ENCODE data around the gene SMURF1.

Gene SMURF1

DNA sequence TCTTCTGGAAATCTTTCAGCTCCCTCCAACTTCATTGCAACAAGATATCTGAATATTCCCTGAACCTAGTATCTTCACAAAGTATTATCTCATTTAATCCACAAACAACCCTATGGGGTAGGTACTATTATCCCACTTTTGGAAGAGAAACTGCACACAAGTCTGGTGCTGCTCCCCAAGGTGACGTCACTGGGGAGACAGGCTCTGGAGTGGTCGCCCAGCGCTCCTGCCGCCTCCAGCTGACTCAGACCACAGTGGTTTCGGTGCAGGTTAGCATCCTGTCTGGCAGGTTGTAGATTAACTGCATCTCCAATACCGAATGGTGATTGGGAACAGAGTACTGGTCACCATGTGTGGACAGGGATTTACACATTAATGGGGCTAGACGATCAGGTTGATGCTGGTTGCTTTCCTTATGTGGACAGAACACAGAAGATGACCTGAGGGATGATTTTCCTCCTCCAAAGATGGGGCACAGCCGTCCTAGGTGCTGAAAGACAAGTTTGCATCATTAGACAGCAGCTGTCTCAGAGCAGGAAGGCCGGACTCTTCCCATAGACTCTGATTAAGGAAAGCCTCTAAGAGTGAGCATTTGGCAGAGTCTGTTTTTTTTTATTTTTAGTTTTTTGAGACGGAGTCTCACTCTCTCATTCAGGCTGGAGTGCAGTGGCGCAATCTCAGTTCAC, 137.0 kb downstream of the SMURF1 start:
- ATAC-seq, result no peak

DNA sequence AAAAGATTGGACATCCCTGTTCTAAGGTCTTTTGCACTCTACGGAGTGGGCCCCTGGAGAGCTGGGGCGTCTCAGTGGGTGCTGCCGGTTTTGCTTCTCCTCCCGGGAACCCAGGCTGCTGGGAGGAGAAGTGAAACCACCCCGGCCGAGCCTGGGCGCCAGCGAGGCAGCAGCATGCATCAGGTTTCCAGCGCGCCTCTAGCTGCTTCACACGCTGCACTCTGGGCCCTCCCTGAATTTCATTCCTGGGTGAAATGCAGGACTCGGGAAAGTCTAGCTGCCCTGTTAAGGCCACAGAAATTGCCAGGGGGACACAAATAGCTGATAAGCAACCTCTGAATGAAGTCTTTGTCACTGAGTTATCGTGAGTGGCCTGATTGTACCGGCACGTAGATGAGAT, 138.1 kb downstream of the SMURF1 start:
- no peak for TF ChIP-seq TCF4 (CRISPR knock-in tag; IDR thresholded peaks at IDR 0.05; ENCODE audit: borderline replicate concordance)
- TF ChIP-seq, protein P1, sequence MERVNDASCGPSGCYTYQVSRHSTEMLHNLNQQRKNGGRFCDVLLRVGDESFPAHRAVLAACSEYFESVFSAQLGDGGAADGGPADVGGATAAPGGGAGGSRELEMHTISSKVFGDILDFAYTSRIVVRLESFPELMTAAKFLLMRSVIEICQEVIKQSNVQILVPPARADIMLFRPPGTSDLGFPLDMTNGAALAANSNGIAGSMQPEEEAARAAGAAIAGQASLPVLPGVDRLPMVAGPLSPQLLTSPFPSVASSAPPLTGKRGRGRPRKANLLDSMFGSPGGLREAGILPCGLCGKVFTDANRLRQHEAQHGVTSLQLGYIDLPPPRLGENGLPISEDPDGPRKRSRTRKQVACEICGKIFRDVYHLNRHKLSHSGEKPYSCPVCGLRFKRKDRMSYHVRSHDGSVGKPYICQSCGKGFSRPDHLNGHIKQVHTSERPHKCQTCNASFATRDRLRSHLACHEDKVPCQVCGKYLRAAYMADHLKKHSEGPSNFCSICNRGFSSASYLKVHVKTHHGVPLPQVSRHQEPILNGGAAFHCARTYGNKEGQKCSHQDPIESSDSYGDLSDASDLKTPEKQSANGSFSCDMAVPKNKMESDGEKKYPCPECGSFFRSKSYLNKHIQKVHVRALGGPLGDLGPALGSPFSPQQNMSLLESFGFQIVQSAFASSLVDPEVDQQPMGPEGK (CRISPR knock-in tag; IDR thresholded peaks at IDR 0.05; ENCODE audit: borderline replicate concordance), result no peak
- TF ChIP-seq TOX (CRISPR knock-in tag; IDR thresholded peaks at IDR 0.05; ENCODE audit: borderline replicate concordance), result no peak
- TF ChIP-seq ISL1 (CRISPR knock-in tag; IDR thresholded peaks at IDR 0.05), result no peak
- TF ChIP-seq ZNF565 (CRISPR knock-in tag; conservative IDR thresholded peaks at IDR 0.05; ENCODE audit: low read depth), result no peak
- TF ChIP-seq, protein P2, sequence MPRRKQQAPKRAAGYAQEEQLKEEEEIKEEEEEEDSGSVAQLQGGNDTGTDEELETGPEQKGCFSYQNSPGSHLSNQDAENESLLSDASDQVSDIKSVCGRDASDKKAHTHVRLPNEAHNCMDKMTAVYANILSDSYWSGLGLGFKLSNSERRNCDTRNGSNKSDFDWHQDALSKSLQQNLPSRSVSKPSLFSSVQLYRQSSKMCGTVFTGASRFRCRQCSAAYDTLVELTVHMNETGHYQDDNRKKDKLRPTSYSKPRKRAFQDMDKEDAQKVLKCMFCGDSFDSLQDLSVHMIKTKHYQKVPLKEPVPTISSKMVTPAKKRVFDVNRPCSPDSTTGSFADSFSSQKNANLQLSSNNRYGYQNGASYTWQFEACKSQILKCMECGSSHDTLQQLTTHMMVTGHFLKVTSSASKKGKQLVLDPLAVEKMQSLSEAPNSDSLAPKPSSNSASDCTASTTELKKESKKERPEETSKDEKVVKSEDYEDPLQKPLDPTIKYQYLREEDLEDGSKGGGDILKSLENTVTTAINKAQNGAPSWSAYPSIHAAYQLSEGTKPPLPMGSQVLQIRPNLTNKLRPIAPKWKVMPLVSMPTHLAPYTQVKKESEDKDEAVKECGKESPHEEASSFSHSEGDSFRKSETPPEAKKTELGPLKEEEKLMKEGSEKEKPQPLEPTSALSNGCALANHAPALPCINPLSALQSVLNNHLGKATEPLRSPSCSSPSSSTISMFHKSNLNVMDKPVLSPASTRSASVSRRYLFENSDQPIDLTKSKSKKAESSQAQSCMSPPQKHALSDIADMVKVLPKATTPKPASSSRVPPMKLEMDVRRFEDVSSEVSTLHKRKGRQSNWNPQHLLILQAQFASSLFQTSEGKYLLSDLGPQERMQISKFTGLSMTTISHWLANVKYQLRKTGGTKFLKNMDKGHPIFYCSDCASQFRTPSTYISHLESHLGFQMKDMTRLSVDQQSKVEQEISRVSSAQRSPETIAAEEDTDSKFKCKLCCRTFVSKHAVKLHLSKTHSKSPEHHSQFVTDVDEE (CRISPR knock-in tag; IDR thresholded peaks at IDR 0.05), result no peak
- no peak for TF ChIP-seq ZC3H10 (CRISPR knock-in tag; IDR thresholded peaks at IDR 0.05)
- TF ChIP-seq ARNTL (CRISPR knock-in tag; IDR thresholded peaks at IDR 0.05; ENCODE audit: borderline replicate concordance, low read depth), result no peak
- TF ChIP-seq OSR1 (CRISPR knock-in tag; IDR thresholded peaks at IDR 0.05), result no peak
- TF ChIP-seq ZNF8 (CRISPR knock-in tag; IDR thresholded peaks at IDR 0.05), result no peak
- TF ChIP-seq ESRRG (CRISPR knock-in tag; IDR thresholded peaks at IDR 0.05), result no peak
- no peak for TF ChIP-seq SNAI2 (CRISPR knock-in tag; IDR thresholded peaks at IDR 0.05)
- ATAC-seq, result no peak

More for the DNA sequence above, 137.0 kb downstream of the SMURF1 start:
- no peak for TF ChIP-seq TOX (CRISPR knock-in tag; IDR thresholded peaks at IDR 0.05; ENCODE audit: borderline replicate concordance)
- TF ChIP-seq, protein P3, sequence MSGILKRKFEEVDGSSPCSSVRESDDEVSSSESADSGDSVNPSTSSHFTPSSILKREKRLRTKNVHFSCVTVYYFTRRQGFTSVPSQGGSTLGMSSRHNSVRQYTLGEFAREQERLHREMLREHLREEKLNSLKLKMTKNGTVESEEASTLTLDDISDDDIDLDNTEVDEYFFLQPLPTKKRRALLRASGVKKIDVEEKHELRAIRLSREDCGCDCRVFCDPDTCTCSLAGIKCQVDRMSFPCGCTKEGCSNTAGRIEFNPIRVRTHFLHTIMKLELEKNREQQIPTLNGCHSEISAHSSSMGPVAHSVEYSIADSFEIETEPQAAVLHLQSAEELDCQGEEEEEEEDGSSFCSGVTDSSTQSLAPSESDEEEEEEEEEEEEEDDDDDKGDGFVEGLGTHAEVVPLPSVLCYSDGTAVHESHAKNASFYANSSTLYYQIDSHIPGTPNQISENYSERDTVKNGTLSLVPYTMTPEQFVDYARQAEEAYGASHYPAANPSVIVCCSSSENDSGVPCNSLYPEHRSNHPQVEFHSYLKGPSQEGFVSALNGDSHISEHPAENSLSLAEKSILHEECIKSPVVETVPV (CRISPR knock-in tag; IDR thresholded peaks at IDR 0.05), result no peak
- TF ChIP-seq, protein P2 (CRISPR knock-in tag; IDR thresholded peaks at IDR 0.05), result no peak
- TF ChIP-seq CSDC2 (CRISPR knock-in tag; IDR thresholded peaks at IDR 0.05), result no peak
- no peak for TF ChIP-seq ZNF565 (CRISPR knock-in tag; conservative IDR thresholded peaks at IDR 0.05; ENCODE audit: low read depth)
- TF ChIP-seq TCF4 (CRISPR knock-in tag; IDR thresholded peaks at IDR 0.05; ENCODE audit: borderline replicate concordance), result no peak
- TF ChIP-seq, protein P1 (CRISPR knock-in tag; IDR thresholded peaks at IDR 0.05; ENCODE audit: borderline replicate concordance), result no peak
- no peak for TF ChIP-seq SNAI2 (CRISPR knock-in tag; IDR thresholded peaks at IDR 0.05)
- no peak for TF ChIP-seq OSR1 (CRISPR knock-in tag; IDR thresholded peaks at IDR 0.05)
- TF ChIP-seq ZNF70 (CRISPR knock-in tag; IDR thresholded peaks at IDR 0.05), result no peak
- no peak for TF ChIP-seq ZNF8 (CRISPR knock-in tag; IDR thresholded peaks at IDR 0.05)
- TF ChIP-seq RARB (CRISPR knock-in tag; IDR thresholded peaks at IDR 0.05), result no peak
- TF ChIP-seq ZFP30 (CRISPR knock-in tag; IDR thresholded peaks at IDR 0.05), result no peak
- TF ChIP-seq ARNTL (CRISPR knock-in tag; IDR thresholded peaks at IDR 0.05; ENCODE audit: borderline replicate concordance, low read depth), result no peak
- TF ChIP-seq ESRRG (CRISPR knock-in tag; IDR thresholded peaks at IDR 0.05), result no peak
- no peak for TF ChIP-seq GLIS3 (CRISPR knock-in tag; IDR thresholded peaks at IDR 0.05)
- TF ChIP-seq ZFP3 (CRISPR knock-in tag; IDR thresholded peaks at IDR 0.05), result no peak
- TF ChIP-seq, protein P4, sequence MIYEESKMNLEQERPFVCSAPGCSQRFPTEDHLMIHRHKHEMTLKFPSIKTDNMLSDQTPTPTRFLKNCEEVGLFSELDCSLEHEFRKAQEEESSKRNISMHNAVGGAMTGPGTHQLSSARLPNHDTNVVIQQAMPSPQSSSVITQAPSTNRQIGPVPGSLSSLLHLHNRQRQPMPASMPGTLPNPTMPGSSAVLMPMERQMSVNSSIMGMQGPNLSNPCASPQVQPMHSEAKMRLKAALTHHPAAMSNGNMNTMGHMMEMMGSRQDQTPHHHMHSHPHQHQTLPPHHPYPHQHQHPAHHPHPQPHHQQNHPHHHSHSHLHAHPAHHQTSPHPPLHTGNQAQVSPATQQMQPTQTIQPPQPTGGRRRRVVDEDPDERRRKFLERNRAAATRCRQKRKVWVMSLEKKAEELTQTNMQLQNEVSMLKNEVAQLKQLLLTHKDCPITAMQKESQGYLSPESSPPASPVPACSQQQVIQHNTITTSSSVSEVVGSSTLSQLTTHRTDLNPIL (CRISPR knock-in tag; IDR thresholded peaks at IDR 0.05; ENCODE audit: low read depth), result no peak
- TF ChIP-seq ZC3H10 (CRISPR knock-in tag; IDR thresholded peaks at IDR 0.05), result no peak
